ENCODE results near the gene FRS2. TPM values are rescaled to one million over a fixed set of nuclear protein-coding genes. Genes with fewer than 3 reads are reported as not detected.

The FRS2 gene
- polyA plus RNA-seq, 1 experiment = 16.6 TPM

DNA sequence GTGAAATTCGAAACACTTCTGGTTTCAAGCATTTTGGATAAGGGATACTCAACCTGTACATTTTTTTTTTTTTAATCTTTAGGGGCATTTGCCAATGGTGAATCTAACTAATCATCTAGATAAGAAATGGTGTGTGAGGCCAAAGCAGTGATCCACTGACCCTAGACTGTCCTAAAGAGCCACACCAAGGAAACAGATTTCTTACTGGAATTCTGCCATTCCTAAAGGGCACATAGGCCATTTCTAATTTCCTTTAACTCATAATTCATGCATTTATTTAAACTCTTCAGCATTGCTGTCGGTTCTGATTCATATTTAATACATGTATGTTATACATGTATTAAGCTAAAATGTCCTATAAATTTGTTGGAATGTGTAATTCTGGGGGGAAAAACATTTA lies 47.2 kb downstream of the FRS2 start:
- ChIA-PET POLR2A (no interaction called here), CTCF (interaction anchor here (0.7 kb wide), 1 partner anchor 122 kb away, joined by 4 read pairs; no protein-coding TSS in a partner anchor)
- TF ChIP-seq, protein P1, sequence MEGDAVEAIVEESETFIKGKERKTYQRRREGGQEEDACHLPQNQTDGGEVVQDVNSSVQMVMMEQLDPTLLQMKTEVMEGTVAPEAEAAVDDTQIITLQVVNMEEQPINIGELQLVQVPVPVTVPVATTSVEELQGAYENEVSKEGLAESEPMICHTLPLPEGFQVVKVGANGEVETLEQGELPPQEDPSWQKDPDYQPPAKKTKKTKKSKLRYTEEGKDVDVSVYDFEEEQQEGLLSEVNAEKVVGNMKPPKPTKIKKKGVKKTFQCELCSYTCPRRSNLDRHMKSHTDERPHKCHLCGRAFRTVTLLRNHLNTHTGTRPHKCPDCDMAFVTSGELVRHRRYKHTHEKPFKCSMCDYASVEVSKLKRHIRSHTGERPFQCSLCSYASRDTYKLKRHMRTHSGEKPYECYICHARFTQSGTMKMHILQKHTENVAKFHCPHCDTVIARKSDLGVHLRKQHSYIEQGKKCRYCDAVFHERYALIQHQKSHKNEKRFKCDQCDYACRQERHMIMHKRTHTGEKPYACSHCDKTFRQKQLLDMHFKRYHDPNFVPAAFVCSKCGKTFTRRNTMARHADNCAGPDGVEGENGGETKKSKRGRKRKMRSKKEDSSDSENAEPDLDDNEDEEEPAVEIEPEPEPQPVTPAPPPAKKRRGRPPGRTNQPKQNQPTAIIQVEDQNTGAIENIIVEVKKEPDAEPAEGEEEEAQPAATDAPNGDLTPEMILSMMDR (IDR thresholded peaks at IDR 0.05; ENCODE audit: insufficient read depth, low read depth, low read length) = no peak
- Histone ChIP-seq H3K36me3 (ENCODE audit: control insufficient read depth, insufficient read depth, low read length) (no peaks in the 10 kb centered on the region), H3K27me3 (ENCODE audit: control insufficient read depth, insufficient read depth, low read length) (no peaks in the 10 kb centered on the region), H3K4me3 (ENCODE audit: low read depth, low read length) (no peak overlapping the region)
- no peak for DNase-seq (ENCODE audit: low read depth)

DNA sequence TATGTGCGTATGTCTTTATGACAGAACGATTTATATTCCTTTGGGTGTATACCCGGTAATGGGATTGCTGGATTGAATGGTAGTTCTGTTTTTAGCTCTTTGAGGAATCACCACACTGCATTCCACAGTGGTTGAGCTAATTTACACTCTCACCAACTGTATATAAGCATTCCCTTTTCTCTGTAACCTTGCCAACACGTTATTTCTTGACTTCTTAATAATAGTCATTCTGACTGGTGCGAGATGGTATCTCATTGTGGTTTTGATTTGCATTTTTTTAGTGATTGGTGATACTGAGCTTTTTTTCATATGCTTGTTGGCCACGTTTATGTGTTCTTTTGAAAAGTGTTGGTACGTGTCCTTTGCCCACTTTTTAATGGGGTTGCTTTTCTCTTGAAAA lies 49.7 kb downstream of the FRS2 start:
- POLR2A ChIA-PET = no interaction called here
- CTCF ChIA-PET = interaction anchor here (1.9 kb wide), 1 partner anchor 9 kb away, joined by 5 read pairs; no protein-coding TSS in a partner anchor
- H3K36me3 ChIP-seq (ENCODE audit: control insufficient read depth, insufficient read depth, low read length) = no peaks in the 10 kb centered on the region
- no peaks in the 10 kb centered on the region for H3K27me3 ChIP-seq (ENCODE audit: control insufficient read depth, insufficient read depth, low read length)
- no peak overlapping the region for H3K4me3 ChIP-seq (ENCODE audit: low read depth, low read length)
- DNase-seq (ENCODE audit: low read depth) = no peak
- TF ChIP-seq, protein P1 (IDR thresholded peaks at IDR 0.05; ENCODE audit: insufficient read depth, low read depth, low read length) = no peak

DNA sequence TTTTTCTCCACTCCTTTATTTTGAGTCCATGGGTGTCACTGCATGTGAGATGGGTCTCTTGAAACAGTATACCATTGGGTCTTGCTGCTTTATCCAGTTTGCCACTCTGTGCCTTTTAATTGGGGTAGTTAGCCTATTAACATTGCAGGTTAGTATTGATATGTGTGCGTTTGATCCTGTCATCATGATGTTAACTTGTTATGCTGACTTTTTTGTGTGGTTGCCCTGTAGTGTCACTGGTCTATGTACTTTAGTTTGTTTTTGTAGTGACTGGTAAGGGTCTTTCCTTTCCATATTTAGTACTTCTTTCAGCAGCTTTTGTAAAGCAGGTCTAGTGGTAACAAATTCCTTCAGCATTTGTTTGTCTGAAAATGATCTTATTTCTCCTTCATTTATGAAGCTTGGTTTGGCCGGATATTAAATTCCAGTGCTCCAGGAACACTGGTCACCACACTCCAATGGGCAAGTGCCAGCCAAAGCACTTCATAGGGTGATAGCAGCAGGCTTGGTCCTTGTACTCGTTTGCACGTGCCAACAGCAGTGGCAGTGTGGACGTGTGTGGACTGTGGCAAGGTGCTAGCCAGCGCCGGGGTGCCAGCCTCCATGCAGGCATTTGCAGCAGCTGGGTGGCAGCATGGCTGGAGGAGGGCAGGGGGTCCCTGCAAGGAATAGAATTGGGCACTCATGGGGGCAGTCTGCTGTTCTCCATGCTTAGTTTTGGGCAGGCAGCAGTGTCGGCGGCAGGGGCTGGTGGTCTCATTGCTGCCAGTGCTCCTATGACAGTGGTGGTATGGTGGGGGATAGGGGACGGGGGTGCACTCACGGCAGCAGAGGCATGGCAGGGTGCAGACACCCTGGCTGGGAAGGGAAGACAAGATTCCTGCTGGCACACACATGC lies 53.5 kb downstream of the FRS2 start:
- H3K27me3 ChIP-seq (ENCODE audit: control insufficient read depth, insufficient read depth, low read length) = no peaks in the 10 kb centered on the region
- ChIA-PET POLR2A (no interaction called here), CTCF (interaction anchor here (0.9 kb wide), 1 partner anchor 11 kb away, joined by 3 read pairs; no protein-coding TSS in a partner anchor)
- H3K4me3 ChIP-seq (ENCODE audit: low read depth, low read length) = no peak overlapping the region
- TF ChIP-seq, protein P1 (IDR thresholded peaks at IDR 0.05; ENCODE audit: insufficient read depth, low read depth, low read length) = no peak
- no peak for DNase-seq (ENCODE audit: low read depth)
- no peaks in the 10 kb centered on the region for H3K36me3 ChIP-seq (ENCODE audit: control insufficient read depth, insufficient read depth, low read length)

DNA sequence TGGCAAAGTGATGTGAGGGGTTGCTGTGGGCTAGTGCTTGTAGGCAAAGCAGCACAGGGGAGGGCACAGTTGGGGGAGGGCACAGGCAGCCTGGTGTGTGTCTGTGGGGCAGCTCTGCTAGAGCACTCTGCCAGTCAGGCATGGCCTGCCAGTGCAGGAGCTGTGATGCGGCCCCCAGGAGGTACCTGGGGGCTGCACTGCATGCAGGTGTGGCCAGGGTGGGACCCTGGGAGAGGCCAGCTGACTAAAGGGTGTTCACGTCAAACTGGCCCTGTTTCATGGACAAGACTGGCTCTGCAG lies 54.1 kb downstream of the FRS2 start:
- ChIA-PET CTCF (no interaction called here), POLR2A (interaction anchor here (0.7 kb wide), 1 partner anchor 167 kb away, joined by 4 read pairs; no protein-coding TSS in a partner anchor)
- no peak for DNase-seq (ENCODE audit: low read depth)
- TF ChIP-seq, protein P1 (IDR thresholded peaks at IDR 0.05; ENCODE audit: insufficient read depth, low read depth, low read length) = no peak
- H3K36me3 ChIP-seq (ENCODE audit: control insufficient read depth, insufficient read depth, low read length) = no peaks in the 10 kb centered on the region
- H3K4me3 ChIP-seq (ENCODE audit: low read depth, low read length) = no peak overlapping the region
- no peaks in the 10 kb centered on the region for H3K27me3 ChIP-seq (ENCODE audit: control insufficient read depth, insufficient read depth, low read length)

DNA sequence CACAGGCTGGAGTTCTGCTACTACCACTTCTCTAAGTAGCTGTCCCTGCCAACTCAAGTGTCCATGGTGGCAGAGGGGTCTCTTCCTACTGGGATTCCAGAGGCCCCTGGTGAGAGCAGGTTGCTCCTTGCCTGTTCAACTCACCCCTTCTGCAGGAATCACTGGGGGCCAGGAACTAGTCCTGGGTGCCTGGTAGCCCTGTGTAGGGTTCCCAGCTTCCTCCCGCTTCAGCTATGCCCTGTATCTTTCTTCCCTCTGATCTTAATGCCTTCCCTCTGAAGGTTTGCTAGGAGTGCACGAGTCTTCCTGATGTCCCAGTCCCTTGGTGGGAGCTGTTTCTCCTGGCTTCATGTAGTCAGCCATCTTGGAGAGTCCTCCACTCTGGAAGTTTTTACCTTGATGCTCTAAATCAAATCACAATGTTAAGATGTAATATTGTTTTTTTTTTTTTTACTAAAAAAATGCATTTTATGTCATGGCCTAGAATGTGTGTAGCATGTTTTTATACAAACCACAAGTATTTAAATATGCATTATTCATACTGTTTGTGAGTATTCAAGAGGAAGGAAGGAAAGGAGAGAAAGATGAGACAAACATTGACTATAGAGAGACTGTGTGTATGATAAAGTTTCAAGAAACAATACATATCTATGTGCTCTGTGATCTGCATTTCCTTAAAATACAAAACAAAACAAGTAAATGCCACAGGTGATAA lies 54.7 kb downstream of the FRS2 start:
- Histone ChIP-seq H3K36me3 (ENCODE audit: control insufficient read depth, insufficient read depth, low read length) (no peaks in the 10 kb centered on the region), H3K27me3 (ENCODE audit: control insufficient read depth, insufficient read depth, low read length) (no peaks in the 10 kb centered on the region), H3K4me3 (ENCODE audit: low read depth, low read length) (no peak overlapping the region)
- no peak for DNase-seq (ENCODE audit: low read depth)
- POLR2A ChIA-PET = interaction anchor here (0.7 kb wide), 1 partner anchor 166 kb away, joined by 4 read pairs; no protein-coding TSS in a partner anchor
- CTCF ChIA-PET = interaction anchor here (0.6 kb wide), 2 partner anchors 10 to 18 kb away, joined by 3 read pairs; no protein-coding TSS in a partner anchor
- TF ChIP-seq, protein P1 (IDR thresholded peaks at IDR 0.05; ENCODE audit: insufficient read depth, low read depth, low read length) = no peak
